ENCODE measurements around the gene LAPTM5. TPM values are rescaled to one million over a fixed set of nuclear protein-coding genes. Genes with fewer than 3 reads are reported as not detected.
A peak's percentile ranks its signal among the peaks of the same experiment; 100 is the strongest.

Gene LAPTM5
- total RNA-seq, 1 donor: 352 TPM

DNA sequence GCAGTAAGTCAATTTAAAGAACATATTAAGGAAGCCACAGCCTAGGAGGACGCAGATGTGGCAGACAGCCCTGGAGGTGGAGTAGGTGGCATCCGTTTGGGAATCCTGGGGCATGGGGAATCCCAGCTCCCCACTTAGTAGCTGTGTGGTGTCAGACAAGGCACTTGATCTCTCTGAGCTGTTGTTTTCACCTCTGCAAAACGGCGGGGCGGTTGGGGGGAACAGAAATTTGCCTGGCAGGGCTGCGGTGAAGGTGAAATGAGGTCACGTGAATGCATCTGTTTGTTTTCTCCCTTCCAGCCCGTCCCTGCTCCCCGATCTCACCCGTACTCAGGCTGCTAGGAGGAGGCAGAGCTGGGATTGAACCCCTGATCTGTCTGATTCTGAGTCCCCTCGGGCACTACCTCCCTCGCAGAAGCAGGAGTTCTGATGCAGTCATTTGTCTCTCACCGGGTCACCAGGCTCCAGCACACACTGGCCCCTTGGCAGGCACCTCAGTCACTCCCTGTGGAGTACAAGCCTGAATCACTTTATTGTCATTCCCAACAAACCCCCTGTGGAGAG is 2.2 kb upstream of the LAPTM5 start:
- no peak for DNase-seq (ENCODE audit: low read depth in 2 of 3, low spot score in 2 of 3)

- DNase-seq (ENCODE audit: low read depth in 2 of 3, low spot score in 2 of 3): peak in 1 of 3 donors; percentile 45
These were observed 1.3 kb upstream of the LAPTM5 start for GRCh38 chr1:30758785-30759380.

DNA sequence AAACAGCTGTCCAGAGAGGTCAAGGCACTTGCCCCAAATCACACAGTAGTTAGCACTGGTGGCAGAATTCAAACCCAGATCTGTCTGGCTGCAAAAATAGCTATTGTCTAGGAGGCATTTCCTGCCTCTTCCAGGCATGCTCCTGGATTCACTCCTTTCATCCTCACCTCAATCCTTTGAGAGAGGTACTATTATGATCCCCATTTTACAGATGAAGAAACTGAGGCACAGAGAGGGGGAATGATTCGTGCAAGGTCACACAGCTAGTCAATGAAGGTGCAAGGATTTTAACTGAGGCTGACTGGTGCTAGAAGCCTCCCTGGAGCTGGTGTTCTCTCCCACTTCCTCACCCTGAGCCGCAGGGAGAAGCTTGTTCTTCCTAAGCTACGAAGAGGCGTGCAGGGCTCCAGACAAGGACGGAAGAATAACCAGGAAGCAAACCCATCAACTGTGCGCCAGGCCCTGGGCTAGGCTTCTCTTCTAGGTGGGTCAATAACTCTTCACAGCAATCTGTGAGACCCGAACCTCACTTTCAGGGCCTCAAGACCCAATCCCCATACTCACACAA is 631 bp upstream of the LAPTM5 start:
- DNase-seq (ENCODE audit: low read depth in 2 of 3, low spot score in 2 of 3): no peak

GRCh38 chr1:30756545-30757351 is 826 bp downstream of the LAPTM5 start:
- peak in 2 of 3 donors; percentile 98 for DNase-seq (ENCODE audit: low read depth in 2 of 3, low spot score in 2 of 3)

DNA sequence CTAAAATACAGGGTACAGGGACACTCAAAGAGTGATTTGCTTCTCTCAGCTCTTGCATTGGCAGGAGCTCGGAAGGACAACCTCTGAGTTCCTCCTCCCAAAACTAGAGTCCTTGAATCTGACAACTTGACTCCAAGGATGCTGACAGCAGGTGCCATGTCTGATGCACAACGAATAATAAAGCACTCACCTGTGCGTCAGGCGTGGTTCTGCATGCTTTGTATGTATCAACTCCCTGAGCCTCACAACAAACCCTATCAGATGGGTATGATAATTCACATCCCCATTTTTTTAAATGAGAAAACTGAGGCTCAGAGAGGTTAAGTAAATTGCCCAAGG is 1.4 kb downstream of the LAPTM5 start:
- no peak for DNase-seq (ENCODE audit: low read depth in 2 of 3, low spot score in 2 of 3)

DNA sequence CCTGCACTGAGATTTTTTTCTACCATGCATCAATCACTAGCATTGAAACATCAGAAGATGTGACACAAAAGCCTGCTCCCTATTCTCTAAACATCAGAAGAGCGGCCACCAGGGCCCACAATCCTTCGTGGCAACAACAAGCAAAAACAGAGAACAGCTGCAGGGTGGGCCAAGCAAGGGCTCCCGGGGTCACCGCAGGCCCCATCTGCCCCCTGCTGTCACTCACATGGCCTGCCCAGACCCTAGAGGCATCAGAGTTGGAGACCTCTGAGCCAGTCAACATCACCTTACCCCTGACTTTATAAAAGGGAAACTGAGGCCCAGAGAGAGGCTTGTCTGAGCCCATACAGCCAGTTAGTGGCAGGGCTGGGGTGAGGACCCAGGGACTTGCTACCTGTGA is 1.8 kb downstream of the LAPTM5 start:
- no peak for DNase-seq (ENCODE audit: low read depth in 2 of 3, low spot score in 2 of 3)

- DNase-seq (ENCODE audit: low read depth in 2 of 3, low spot score in 2 of 3): no peak
These were observed 2.2 kb downstream of the LAPTM5 start for GRCh38 chr1:30755334-30755733.

DNA sequence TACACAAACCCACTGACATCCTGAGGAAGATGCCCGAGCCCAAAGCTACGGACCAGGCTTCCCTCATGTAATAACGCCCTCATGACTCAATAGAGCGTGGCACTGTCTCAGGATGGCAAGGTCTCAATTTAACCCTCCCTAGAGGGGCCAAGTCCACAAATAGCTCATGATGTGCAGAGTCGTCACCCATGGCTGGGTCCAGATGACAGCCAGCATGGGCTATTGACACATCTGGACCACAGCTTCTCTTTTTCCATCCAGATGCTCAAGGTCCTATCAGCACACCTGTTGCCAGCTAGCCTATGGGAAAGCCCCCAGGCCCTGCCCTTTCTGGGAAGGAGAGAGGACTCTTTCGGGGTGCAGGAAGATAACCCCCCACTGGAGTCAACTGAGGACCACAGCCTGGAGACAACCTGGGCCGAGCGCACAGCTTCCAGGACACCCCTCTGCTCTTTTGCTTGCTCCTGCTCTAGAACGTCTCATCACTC is 2.8 kb downstream of the LAPTM5 start:
- DNase-seq (ENCODE audit: low read depth in 2 of 3, low spot score in 2 of 3): peak in 2 of 3 donors; percentile 56 to 62

- peak in 1 of 3 donors; percentile 51 for DNase-seq (ENCODE audit: low read depth in 2 of 3, low spot score in 2 of 3)
These were observed 3.9 kb downstream of the LAPTM5 start for GRCh38 chr1:30753660-30754123.

DNA sequence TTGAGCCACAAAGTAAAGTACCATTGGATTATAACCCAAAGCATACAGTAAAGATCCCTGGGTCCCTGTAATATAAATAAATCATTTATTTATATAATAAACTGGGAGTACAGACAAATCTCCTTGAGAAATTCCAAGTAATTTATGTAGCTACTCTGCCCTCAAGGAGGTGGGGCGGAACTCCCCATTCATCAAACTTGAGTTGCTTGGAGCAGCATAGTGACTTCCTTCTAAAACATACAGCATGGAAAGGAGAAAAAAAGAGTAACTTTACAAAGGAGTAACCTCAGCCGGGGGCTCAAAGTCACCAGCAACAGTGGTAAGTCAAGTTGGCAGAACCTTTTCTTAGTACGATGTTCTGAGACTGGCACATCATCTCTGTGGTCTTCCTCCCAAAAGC is 4.5 kb downstream of the LAPTM5 start:
- no peak for DNase-seq (ENCODE audit: low read depth in 2 of 3, low spot score in 2 of 3)

- no peak for DNase-seq (ENCODE audit: low read depth in 2 of 3, low spot score in 2 of 3)
These were observed 5.0 kb downstream of the LAPTM5 start for GRCh38 chr1:30752651-30752908.

- no peak for DNase-seq (ENCODE audit: low read depth in 2 of 3, low spot score in 2 of 3)
These were observed 5.5 kb downstream of the LAPTM5 start for GRCh38 chr1:30751830-30752650.

GRCh38 chr1:30750731-30751291 is 6.8 kb downstream of the LAPTM5 start:
- no peak for DNase-seq (ENCODE audit: low read depth in 2 of 3, low spot score in 2 of 3)

GRCh38 chr1:30749691-30750583 is 7.6 kb downstream of the LAPTM5 start:
- peak in 2 of 3 donors; percentile 34 to 61 for DNase-seq (ENCODE audit: low read depth in 2 of 3, low spot score in 2 of 3)

DNA sequence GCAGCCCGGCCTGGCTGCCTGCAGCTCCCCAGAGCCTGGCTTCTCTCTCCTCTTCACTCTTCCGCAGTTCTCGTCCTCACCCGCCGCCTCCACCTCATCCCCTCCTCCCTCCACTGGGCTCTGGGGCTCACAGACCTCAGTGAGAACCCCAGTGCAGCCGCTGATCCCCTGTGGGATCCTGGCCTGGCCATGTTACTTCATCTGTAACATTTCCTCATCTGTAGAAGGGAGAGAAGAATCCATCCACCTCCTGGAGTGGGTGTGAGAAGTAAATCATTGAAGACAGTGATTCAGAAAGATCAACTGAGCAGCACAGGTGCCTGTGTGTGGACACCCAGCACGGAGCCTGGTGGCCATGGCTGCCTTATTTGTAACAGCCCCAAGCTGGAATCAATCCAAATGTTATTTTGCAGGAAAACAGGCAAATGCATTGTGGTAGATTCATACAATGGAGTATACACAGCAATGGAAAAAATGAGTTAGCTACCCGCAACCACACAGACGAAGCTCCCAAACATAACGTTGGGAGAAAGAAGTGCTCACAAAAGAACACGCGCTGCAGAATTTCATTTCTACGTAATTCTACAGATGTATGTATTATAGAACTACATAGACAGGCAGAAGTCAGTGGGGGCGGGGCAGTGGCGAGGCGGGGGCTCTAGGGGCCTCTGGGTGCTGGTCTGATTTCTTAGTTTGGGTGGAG is 8.7 kb downstream of the LAPTM5 start:
- no peak for DNase-seq (ENCODE audit: low read depth in 2 of 3, low spot score in 2 of 3)

DNA sequence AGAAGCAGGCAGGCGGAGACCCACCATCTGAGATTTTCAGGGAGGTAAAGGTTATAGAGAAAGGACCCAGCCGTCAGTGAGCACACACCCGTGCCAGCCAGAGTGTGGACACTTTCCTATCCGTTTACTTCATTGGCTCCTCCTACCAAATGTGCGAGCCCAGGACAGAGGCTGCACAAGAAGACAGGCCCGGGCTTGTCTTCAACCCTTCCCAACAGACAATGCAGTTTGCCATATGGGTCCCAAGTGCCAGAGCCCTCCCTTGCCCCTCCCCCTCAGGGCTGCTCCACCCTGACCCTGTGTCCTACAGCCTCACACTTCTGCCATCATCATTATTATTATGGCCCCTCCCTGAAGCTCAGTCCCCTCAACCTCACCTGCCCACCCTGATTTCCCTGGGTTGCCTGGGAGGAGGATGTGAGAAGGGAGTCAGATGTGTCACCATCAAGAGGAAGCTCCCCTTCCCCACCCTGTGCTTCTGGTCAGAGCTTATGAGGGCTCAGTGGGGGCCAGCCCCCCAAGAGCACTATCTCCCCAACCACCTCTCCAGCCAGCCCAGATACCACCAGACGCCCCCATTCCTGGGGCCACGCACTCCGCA is 9.4 kb downstream of the LAPTM5 start:
- no peak for DNase-seq (ENCODE audit: low read depth in 2 of 3, low spot score in 2 of 3)

- no peak for DNase-seq (ENCODE audit: low read depth in 2 of 3, low spot score in 2 of 3)
These were observed 10.3 kb downstream of the LAPTM5 start for GRCh38 chr1:30747033-30748008.
